ENCODE results near the gene NDUFS6. TPM values are rescaled to one million over a fixed set of nuclear protein-coding genes. Genes with fewer than 3 reads are reported as not detected.
A peak's percentile ranks its signal among the peaks of the same experiment; 100 is the strongest.

Gene NDUFS6
- total and polyA plus RNA-seq, 4 donors, result 12.5 to 98.9 (median 62.0) TPM

DNA sequence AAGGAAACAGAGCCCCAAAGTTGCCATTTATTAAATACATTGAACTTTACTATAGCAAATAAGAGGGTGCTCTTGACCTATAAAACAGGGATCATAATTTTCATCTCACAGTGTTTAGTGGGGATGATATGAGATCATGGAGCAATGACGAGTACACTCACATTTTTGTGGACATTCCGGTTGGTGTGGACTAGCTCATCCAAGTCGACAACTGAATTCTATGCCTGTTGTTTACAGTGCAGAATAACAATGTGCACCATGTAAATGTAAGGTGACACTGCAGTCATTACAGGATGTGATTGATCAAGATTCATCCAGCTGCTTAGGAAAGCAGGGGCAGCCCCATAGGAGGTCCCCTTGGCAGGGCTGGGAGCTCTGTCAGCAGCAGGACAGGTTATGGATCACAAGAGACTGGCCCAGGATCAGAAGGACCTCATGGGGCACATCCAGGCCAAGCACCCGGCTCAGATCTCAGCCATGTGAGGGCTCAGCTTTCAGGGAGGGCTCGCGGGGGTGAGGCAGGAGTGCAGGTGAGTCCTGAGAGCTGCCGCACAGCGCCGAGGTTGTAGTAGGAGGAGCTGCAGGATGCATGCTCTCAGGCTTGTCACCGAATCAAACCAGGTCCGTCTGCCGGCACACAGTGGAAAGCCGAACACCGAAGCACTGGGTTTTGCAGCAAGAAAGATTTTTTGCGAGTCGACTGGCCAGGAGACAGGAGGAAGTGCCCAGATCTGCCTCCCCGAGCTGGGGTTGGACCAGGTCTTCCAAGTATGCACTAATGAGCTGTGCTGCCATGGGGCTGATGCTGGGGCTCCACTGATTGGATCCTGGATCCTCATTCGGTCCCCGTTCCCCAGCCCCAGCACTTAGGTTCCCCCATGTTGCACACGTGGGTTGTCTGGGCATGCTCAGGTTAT is 29.8 kb upstream of the NDUFS6 start:
- Histone ChIP-seq H3K9me3 (ENCODE audit: control insufficient read depth, insufficient read depth, low read length) (no peaks in the 10 kb centered on the region), H3K27me3 (ENCODE audit: control insufficient read depth, insufficient read depth, low read length) (no peaks in the 10 kb centered on the region), H3K4me3 (ENCODE audit: low read depth, low read length) (no peak overlapping the region), H3K36me3 (ENCODE audit: control insufficient read depth, insufficient read depth, low read length) (no peaks in the 10 kb centered on the region), H3K27ac (ENCODE audit: low read depth, low read length) (no peak overlapping the region), H3K4me1 (ENCODE audit: control insufficient read depth, insufficient read depth, low read length) (no peaks in the 10 kb centered on the region)
- DNase-seq (ENCODE audit: low read depth in 4 of 6, low spot score in 6 of 6), result no peak
- 84% methylated on average over 20 of the region's 20 CpGs for WGBS (ENCODE audit: insufficient coverage)

- H3K36me3 ChIP-seq (ENCODE audit: control insufficient read depth, insufficient read depth, low read length), result no peaks in the 10 kb centered on the region
- no peaks in the 10 kb centered on the region for H3K9me3 ChIP-seq (ENCODE audit: control insufficient read depth, insufficient read depth, low read length)
- H3K27ac ChIP-seq (ENCODE audit: low read depth, low read length), result no peak overlapping the region
- WGBS (ENCODE audit: insufficient coverage), result 20% methylated on average over 5 of the region's 5 CpGs
- no peaks in the 10 kb centered on the region for H3K27me3 ChIP-seq (ENCODE audit: control insufficient read depth, insufficient read depth, low read length)
- DNase-seq (ENCODE audit: low read depth in 4 of 6, low spot score in 6 of 6), result peak in 1 of 6 donors; percentile 34
- H3K4me3 ChIP-seq (ENCODE audit: low read depth, low read length), result no peak overlapping the region
- H3K4me1 ChIP-seq (ENCODE audit: control insufficient read depth, insufficient read depth, low read length), result no peaks in the 10 kb centered on the region
Measured at GRCh38 chr5:1772634-1773033, 28.6 kb upstream of the NDUFS6 start.

DNA sequence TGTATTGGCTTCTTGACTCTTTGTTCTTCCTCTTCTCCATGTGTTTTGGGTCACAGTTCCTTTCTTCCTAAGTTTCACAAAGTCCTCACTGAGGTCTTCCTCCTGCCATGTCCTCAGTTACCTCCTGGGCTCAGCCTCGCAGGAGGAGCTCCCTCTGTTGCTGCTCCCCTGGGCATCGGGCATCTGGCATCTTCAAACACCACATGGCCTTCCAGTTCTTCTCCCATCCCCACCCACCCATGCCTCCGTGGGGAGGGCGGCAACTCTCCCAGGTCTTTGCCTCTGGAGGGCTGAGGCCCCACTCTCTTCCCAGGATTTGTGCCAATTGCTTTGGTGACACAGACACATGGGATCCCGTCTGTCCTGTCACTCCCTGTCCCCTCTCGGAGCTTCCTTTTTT is 24.4 kb upstream of the NDUFS6 start:
- Histone ChIP-seq H3K4me3 (ENCODE audit: low read depth, low read length) (no peak overlapping the region), H3K4me1 (ENCODE audit: control insufficient read depth, insufficient read depth, low read length) (peaks cover 11% of the 10 kb centered on the region), H3K27ac (ENCODE audit: low read depth, low read length) (no peak overlapping the region), H3K9me3 (ENCODE audit: control insufficient read depth, insufficient read depth, low read length) (no peaks in the 10 kb centered on the region), H3K27me3 (ENCODE audit: control insufficient read depth, insufficient read depth, low read length) (no peaks in the 10 kb centered on the region), H3K36me3 (ENCODE audit: control insufficient read depth, insufficient read depth, low read length) (no peaks in the 10 kb centered on the region)
- WGBS (ENCODE audit: insufficient coverage), result 85% methylated on average over 4 of the region's 6 CpGs
- DNase-seq (ENCODE audit: low read depth in 4 of 6, low spot score in 6 of 6), result no peak

DNA sequence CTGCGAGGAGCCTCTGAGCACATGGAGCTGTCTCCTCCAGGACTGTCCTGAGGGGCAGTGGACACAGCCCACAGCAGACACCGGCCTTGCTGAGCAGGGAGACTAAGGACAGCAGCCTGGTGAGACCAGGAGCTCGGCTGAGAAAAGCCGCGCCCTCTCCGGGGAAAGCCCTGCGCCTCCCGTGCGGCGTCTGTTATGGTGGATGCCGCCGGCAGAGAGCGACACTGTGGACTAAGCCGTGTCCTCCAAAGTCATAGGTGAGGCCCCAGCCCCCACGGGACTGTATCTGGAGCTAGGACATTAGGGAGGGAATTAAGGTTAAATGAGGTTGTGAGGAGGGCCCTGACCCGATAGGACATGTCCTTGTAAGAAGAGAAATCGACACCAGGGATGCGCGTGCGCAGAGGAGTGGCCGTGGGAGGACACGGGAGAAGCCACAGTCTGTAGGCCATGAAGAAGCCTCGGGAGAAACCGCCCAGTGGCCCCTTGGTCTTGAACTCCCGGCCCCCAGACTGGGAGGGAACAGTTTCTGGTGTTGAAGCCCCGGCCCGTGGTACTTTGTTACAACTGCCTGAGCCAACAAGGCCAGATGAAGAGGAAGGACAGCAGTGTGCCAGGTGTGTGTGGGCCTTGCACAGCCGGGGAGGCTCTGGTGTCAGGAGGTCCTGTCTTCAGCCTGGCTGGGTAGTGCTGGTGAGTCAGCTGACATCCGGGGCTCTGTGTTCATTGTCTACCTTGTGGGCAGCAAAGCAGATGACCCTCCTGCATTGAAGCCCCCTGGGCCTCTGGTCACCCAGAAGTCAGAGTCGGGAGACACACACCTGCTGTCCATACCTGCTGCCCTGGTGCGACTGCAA is 23.7 kb upstream of the NDUFS6 start:
- 92% methylated on average over 31 of the region's 31 CpGs for WGBS (ENCODE audit: insufficient coverage)
- no peak overlapping the region for H3K4me3 ChIP-seq (ENCODE audit: low read depth, low read length)

DNA sequence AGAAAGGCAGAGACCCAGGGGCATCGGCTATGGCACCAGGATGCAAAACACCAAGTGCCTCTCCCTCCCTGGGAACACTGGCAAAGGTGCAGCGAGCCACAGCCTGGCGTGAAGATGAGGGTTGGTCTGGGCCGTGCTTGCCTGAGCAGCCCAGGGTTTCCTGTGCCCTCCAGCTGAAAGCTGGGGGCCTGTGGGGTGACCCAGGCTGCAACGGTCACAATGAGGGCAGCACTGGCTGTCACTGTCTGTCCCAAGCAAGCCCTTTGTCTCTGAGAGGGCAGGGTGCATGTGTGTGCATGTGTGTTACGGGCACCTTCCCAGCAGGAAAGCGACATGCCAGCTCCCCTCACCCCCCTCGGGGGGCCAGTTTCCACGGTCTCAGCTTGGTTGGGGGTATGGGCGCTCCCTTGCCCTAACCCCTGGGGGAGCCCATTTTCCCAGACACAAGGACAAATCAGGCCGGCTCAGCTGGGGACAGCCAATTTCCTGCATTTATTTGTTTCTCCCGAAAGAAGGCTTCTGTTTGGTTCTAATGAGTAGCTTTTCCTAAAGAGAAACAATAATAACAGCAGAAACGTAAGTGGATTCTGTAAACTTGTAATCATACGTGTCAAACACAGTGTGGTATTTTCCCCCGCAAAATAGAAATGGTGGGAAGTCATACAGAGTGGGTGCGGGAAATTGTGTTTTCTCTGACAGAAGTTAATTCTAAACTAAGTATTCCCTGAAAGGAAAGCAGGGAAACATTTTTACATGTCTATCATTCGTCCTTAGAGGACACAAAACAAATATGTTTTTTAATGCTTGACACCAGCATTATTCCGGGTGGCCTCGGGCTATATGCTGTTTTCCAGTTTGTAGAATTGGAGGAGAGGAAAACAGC is 22.8 kb upstream of the NDUFS6 start:
- WGBS (ENCODE audit: insufficient coverage), result 71% methylated on average over 11 of the region's 19 CpGs
- H3K27ac ChIP-seq (ENCODE audit: low read depth, low read length), result no peak overlapping the region
- H3K27me3 ChIP-seq (ENCODE audit: control insufficient read depth, insufficient read depth, low read length), result no peaks in the 10 kb centered on the region
- no peak overlapping the region for H3K4me3 ChIP-seq (ENCODE audit: low read depth, low read length)
- H3K4me1 ChIP-seq (ENCODE audit: control insufficient read depth, insufficient read depth, low read length), result peaks cover 22% of the 10 kb centered on the region
- no peaks in the 10 kb centered on the region for H3K36me3 ChIP-seq (ENCODE audit: control insufficient read depth, insufficient read depth, low read length)
- H3K9me3 ChIP-seq (ENCODE audit: control insufficient read depth, insufficient read depth, low read length), result no peaks in the 10 kb centered on the region
- DNase-seq (ENCODE audit: low read depth in 4 of 6, low spot score in 6 of 6), result peak in 1 of 6 donors; percentile 12

More for the DNA sequence above, 23.7 kb upstream of the NDUFS6 start:
- DNase-seq (ENCODE audit: low read depth in 4 of 6, low spot score in 6 of 6), result no peak
- Histone ChIP-seq H3K9me3 (ENCODE audit: control insufficient read depth, insufficient read depth, low read length) (no peaks in the 10 kb centered on the region), H3K27me3 (ENCODE audit: control insufficient read depth, insufficient read depth, low read length) (no peaks in the 10 kb centered on the region), H3K36me3 (ENCODE audit: control insufficient read depth, insufficient read depth, low read length) (no peaks in the 10 kb centered on the region), H3K4me1 (ENCODE audit: control insufficient read depth, insufficient read depth, low read length) (peaks cover 15% of the 10 kb centered on the region), H3K27ac (ENCODE audit: low read depth, low read length) (no peak overlapping the region)

GRCh38 chr5:1779021-1779680 is 22.1 kb upstream of the NDUFS6 start:
- 91% methylated on average over 29 of the region's 32 CpGs for WGBS (ENCODE audit: insufficient coverage)
- no peak overlapping the region for H3K27ac ChIP-seq (ENCODE audit: low read depth, low read length)
- H3K4me1 ChIP-seq (ENCODE audit: control insufficient read depth, insufficient read depth, low read length), result peaks cover 22% of the 10 kb centered on the region
- H3K4me3 ChIP-seq (ENCODE audit: low read depth, low read length), result no peak overlapping the region
- no peak for DNase-seq (ENCODE audit: low read depth in 4 of 6, low spot score in 6 of 6)
- H3K36me3 ChIP-seq (ENCODE audit: control insufficient read depth, insufficient read depth, low read length), result no peaks in the 10 kb centered on the region
- H3K9me3 ChIP-seq (ENCODE audit: control insufficient read depth, insufficient read depth, low read length), result no peaks in the 10 kb centered on the region
- no peaks in the 10 kb centered on the region for H3K27me3 ChIP-seq (ENCODE audit: control insufficient read depth, insufficient read depth, low read length)

GRCh38 chr5:1779782-1780613 is 21.2 kb upstream of the NDUFS6 start:
- H3K36me3 ChIP-seq (ENCODE audit: control insufficient read depth, insufficient read depth, low read length), result no peaks in the 10 kb centered on the region
- no peak overlapping the region for H3K4me3 ChIP-seq (ENCODE audit: low read depth, low read length)
- peaks cover 22% of the 10 kb centered on the region for H3K4me1 ChIP-seq (ENCODE audit: control insufficient read depth, insufficient read depth, low read length)
- no peaks in the 10 kb centered on the region for H3K27me3 ChIP-seq (ENCODE audit: control insufficient read depth, insufficient read depth, low read length)
- H3K9me3 ChIP-seq (ENCODE audit: control insufficient read depth, insufficient read depth, low read length), result no peaks in the 10 kb centered on the region
- DNase-seq (ENCODE audit: low read depth in 4 of 6, low spot score in 6 of 6), result no peak
- WGBS (ENCODE audit: insufficient coverage), result 85% methylated on average over 14 of the region's 20 CpGs
- no peak overlapping the region for H3K27ac ChIP-seq (ENCODE audit: low read depth, low read length)

DNA sequence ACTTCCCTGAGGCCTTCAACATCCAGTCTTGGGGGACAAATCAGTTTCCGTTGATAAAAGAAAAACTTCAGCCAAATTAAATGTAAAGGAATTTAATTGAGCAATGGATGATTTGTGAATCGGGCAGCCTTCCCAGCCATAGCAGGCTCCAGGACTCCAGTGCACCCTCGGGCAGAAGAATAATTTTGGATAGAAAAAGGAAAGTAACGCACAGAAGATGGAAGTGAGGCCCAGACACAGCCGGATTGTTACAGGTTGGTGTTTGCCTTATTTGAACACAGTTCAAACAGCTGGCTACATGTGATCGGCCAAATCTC is 20.6 kb upstream of the NDUFS6 start:
- no peak overlapping the region for H3K27ac ChIP-seq (ENCODE audit: low read depth, low read length)
- WGBS (ENCODE audit: insufficient coverage), result 68% methylated on average over 5 of the region's 6 CpGs
- no peaks in the 10 kb centered on the region for H3K9me3 ChIP-seq (ENCODE audit: control insufficient read depth, insufficient read depth, low read length)
- no peak overlapping the region for H3K4me3 ChIP-seq (ENCODE audit: low read depth, low read length)
- H3K27me3 ChIP-seq (ENCODE audit: control insufficient read depth, insufficient read depth, low read length), result no peaks in the 10 kb centered on the region
- no peak for DNase-seq (ENCODE audit: low read depth in 4 of 6, low spot score in 6 of 6)
- peaks cover 22% of the 10 kb centered on the region for H3K4me1 ChIP-seq (ENCODE audit: control insufficient read depth, insufficient read depth, low read length)
- no peaks in the 10 kb centered on the region for H3K36me3 ChIP-seq (ENCODE audit: control insufficient read depth, insufficient read depth, low read length)
